HAP-1 (cell line): ENCODE measurements around the gene OR1L8.
"Not testable (repeated sequence)": the region's sequence is repeated elsewhere in the genome, so short reads cannot be mapped to it uniquely, and the experiment has no call there.

Source experiments
- DNase-seq, 2 experiments: peaks; one replicate each; pipeline ENCODE4 v3.0.0-alpha.2; 2016 to 2020; ENCODE audit warnings: low spot score in 2 of 2
- H3K27me3 ChIP-seq: fragments of 250-450 bp; sonication (Bioruptor Pico); 2 replicates; pipeline ENCODE4 v1.5.1; 2020; ENCODE audit warnings: low read depth, mild to moderate bottlenecking, moderate library complexity
- H3K36me3 ChIP-seq: fragments of 250-450 bp; sonication (Bioruptor Pico); replicated peaks from 2 replicates; pipeline ENCODE4 v1.5.1; 2020; ENCODE audit warnings: mild to moderate bottlenecking
- H3K4me1 ChIP-seq: fragments of 250-450 bp; sonication (Bioruptor Pico); 2 replicates; pipeline ENCODE4 v1.5.1; 2020; ENCODE audit warnings: mild to moderate bottlenecking
- H3K4me3 ChIP-seq: fragments of 250-450 bp; sonication (Bioruptor Pico); 2 replicates; pipeline ENCODE4 v1.5.1; 2020; ENCODE audit warnings: mild to moderate bottlenecking, moderate library complexity
- H3K9me3 ChIP-seq: fragments of 250-450 bp; sonication (Bioruptor Pico); 2 replicates; pipeline ENCODE4 v1.5.1; 2020; ENCODE audit warnings: mild to moderate bottlenecking, moderate library complexity
- in situ Hi-C: fragments of 300-500 bp; cut with MboI; formaldehyde crosslinking; loops from 3 replicates; pipeline ENCODE4 v1.14.3; 2020; ENCODE audit warnings: low sequenced_read_pairs, inconsistent platforms, mixed read lengths

OR1L8 gene, protein sequence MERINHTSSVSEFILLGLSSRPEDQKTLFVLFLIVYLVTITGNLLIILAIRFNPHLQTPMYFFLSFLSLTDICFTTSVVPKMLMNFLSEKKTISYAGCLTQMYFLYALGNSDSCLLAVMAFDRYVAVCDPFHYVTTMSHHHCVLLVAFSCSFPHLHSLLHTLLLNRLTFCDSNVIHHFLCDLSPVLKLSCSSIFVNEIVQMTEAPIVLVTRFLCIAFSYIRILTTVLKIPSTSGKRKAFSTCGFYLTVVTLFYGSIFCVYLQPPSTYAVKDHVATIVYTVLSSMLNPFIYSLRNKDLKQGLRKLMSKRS

GRCh38 chr9:122583284-122583683 is at the start of gene OR1L8:
Gene OR1L8 (minus strand): TSS chr9:122583384. CDS start chr9:122568477, 14,907 bp downstream.
- H3K9me3 ChIP-seq, DNase-seq, H3K4me1 ChIP-seq, H3K27me3 ChIP-seq, H3K4me3 ChIP-seq, in situ Hi-C loops, H3K36me3 ChIP-seq: not testable (repeated sequence)

- in situ Hi-C loops, result no loop called here
- H3K9me3 ChIP-seq, result no peaks in the 10 kb centered on the region
- no peaks in the 10 kb centered on the region for H3K4me1 ChIP-seq
- H3K4me3 ChIP-seq, result no peak overlapping the region
- H3K36me3 ChIP-seq, result no peaks in the 10 kb centered on the region
- no peak for DNase-seq
- no peaks in the 10 kb centered on the region; the same call in 1 of the 2 replicates for H3K27me3 ChIP-seq
These were observed 36.8 kb upstream of the OR1L8 start for GRCh38 chr9:122619996-122620395.

- no peak within 1 kb of the TSS for H3K4me3 ChIP-seq
- no peak for DNase-seq
These were observed 31.2 kb upstream of the OR1L8 start, which contains the start of gene OR1Q1 for GRCh38 chr9:122614362-122614761. Gene OR1Q1 (plus strand): TSS chr9:122614738. CDS start chr9:122614738, 0 bp downstream.

DNA sequence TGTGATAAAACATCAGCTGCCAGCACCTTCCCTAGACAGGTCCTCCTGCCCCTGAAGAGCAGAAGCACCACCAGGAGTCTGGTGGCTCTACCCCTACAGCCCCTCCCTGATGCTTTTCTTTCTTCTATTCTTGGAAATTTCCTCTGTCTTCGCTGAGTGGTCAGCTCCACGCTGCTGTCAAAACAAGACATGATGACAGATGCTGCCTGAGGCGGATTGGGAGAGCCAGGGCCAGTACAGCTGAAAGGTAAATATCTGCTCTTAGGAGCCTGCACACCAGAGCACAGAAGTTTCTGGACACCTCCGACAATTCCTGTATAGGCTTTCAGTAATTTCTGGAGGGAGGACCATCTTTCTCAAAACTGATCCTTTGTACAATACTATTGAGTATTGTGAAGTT is 26.6 kb upstream of the OR1L8 start:
- H3K36me3 ChIP-seq, result no peaks in the 10 kb centered on the region
- no peaks in the 10 kb centered on the region; the same call in none of the 2 replicates for H3K27me3 ChIP-seq
- H3K4me1 ChIP-seq, result no peaks in the 10 kb centered on the region
- H3K9me3 ChIP-seq, result no peaks in the 10 kb centered on the region
- DNase-seq, result no peak
- in situ Hi-C loops, result no loop called here
- H3K4me3 ChIP-seq, result no peak overlapping the region

More at GRCh38 chr9:122614362-122614761, 31.2 kb upstream of the OR1L8 start, which contains the start of gene OR1Q1:
- H3K27me3 ChIP-seq, result no peaks in the 10 kb centered on the region; the same call in 1 of the 2 replicates
- no peaks in the 10 kb centered on the region for H3K9me3 ChIP-seq
- in situ Hi-C loops, result no loop called here
- no peaks in the 10 kb centered on the region for H3K36me3 ChIP-seq
- H3K4me1 ChIP-seq, result no peaks in the 10 kb centered on the region

DNA sequence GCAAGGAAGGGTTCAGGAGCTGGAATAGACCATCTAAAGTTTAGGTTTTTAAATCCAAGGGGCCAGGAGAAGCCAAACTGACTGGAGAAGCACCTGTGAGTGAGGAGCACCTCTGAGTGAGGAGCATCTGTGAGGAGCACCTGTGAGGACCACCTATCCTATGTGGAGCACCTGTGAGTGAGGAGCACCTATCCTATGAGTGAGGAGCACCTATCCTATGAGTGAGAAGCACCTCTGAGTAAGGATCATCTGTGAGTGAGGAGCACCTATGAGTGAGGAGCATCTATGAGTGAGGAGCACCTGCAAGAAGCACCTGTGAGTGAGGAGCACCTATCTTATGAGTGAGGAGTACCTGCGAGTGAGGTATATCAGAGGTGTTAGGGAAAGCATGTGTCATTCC is 23.4 kb upstream of the OR1L8 start:
- DNase-seq, result no peak
- in situ Hi-C loops, result no loop called here
- Histone ChIP-seq H3K36me3 (no peaks in the 10 kb centered on the region), H3K9me3 (no peaks in the 10 kb centered on the region), H3K4me1 (no peaks in the 10 kb centered on the region), H3K4me3 (no peak overlapping the region), H3K27me3 (no peaks in the 10 kb centered on the region; the same call in none of the 2 replicates)

- in situ Hi-C loops, result no loop called here
- H3K36me3 ChIP-seq, result no peaks in the 10 kb centered on the region
- DNase-seq, result no peak
- H3K4me1 ChIP-seq, result no peaks in the 10 kb centered on the region
- H3K27me3 ChIP-seq, result no peaks in the 10 kb centered on the region; the same call in 1 of the 2 replicates
- no peak overlapping the region for H3K4me3 ChIP-seq
- H3K9me3 ChIP-seq, result no peaks in the 10 kb centered on the region
These were observed 22.5 kb upstream of the OR1L8 start for GRCh38 chr9:122605691-122606090.

GRCh38 chr9:122580360-122580759 is 2.8 kb downstream of the OR1L8 start:
- in situ Hi-C loops, result no loop called here
- H3K36me3 ChIP-seq, result no peaks in the 10 kb centered on the region

GRCh38 chr9:122579874-122580273 is 3.3 kb downstream of the OR1L8 start:
- H3K9me3 ChIP-seq, result no peaks in the 10 kb centered on the region
- no peak overlapping the region for H3K4me3 ChIP-seq
- H3K27me3 ChIP-seq, result no peaks in the 10 kb centered on the region
- no peaks in the 10 kb centered on the region for H3K36me3 ChIP-seq
- DNase-seq, result no peak
- no peaks in the 10 kb centered on the region for H3K4me1 ChIP-seq
- in situ Hi-C loops, result no loop called here

More at GRCh38 chr9:122580360-122580759, 2.8 kb downstream of the OR1L8 start:
- no peaks in the 10 kb centered on the region for H3K9me3 ChIP-seq
- H3K27me3 ChIP-seq, result no peaks in the 10 kb centered on the region
- DNase-seq, result no peak
- H3K4me1 ChIP-seq, result no peaks in the 10 kb centered on the region
- H3K4me3 ChIP-seq, result no peak overlapping the region

- no peaks in the 10 kb centered on the region for H3K27me3 ChIP-seq
- no peaks in the 10 kb centered on the region for H3K9me3 ChIP-seq
- no peak for DNase-seq
- H3K36me3 ChIP-seq, result no peaks in the 10 kb centered on the region
- no peaks in the 10 kb centered on the region for H3K4me1 ChIP-seq
- in situ Hi-C loops, result no loop called here
- H3K4me3 ChIP-seq, result no peak overlapping the region
These were observed 10.7 kb downstream of the OR1L8 start for GRCh38 chr9:122572456-122572855.

DNA sequence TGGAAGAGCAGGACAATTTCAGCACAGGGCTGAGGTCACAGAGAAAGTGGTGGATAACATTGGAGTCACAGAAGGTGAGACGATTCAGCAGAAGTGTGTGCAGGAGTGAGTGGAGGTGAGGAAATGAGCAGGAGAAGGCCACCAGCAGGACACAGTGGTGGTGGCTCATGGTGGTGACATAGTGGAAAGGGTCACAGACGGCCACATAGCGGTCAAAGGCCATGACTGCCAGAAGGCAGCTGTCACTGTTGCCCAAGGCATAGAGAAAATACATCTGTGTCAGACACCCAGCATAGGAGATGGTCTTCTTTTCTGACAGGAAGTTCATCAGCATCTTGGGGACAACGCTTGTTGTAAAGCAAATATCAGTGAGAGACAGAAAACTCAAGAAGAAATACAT is 15.3 kb downstream of the OR1L8 start:
- in situ Hi-C loops, result no loop called here
- no peaks in the 10 kb centered on the region for H3K36me3 ChIP-seq
- DNase-seq, result no peak
- no peaks in the 10 kb centered on the region for H3K4me1 ChIP-seq
- H3K4me3 ChIP-seq, result no peak overlapping the region
- H3K27me3 ChIP-seq, result 0 out of 2 replicates have a peak, but pooled peaks cover 3% of the 10 kb centered on the region
- H3K9me3 ChIP-seq, result no peaks in the 10 kb centered on the region

- in situ Hi-C loops, result no loop called here
- Histone ChIP-seq H3K4me3 (no peak overlapping the region), H3K27me3 (0 out of 2 replicates have a peak, but pooled peaks cover 3% of the 10 kb centered on the region), H3K4me1 (no peaks in the 10 kb centered on the region), H3K9me3 (no peaks in the 10 kb centered on the region), H3K36me3 (no peaks in the 10 kb centered on the region)
- DNase-seq, result no peak
These were observed 20.9 kb downstream of the OR1L8 start for GRCh38 chr9:122562134-122562760.

DNA sequence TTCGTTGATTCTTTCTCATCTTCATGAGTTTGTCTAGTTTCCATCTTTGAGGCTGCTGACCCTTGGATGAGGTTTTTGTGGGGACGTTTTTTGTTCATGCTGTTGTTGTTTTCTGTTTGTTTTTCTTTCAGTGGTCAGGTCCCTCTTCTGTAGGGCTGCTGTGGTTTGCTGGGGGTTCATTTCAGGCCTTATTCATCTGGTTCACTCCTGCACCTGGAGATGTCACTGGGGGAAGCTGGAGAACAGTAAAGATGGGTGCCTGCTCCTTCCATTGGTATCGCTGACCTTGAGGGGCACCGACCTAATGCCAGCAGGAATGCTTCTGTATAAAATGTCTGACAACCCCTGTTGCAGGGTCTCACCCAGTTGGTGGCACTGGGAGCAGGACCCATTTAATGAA is 21.7 kb downstream of the OR1L8 start:
- Histone ChIP-seq H3K27me3 (0 out of 2 replicates have a peak, but pooled peaks cover 3% of the 10 kb centered on the region), H3K9me3 (no peaks in the 10 kb centered on the region), H3K36me3 (no peaks in the 10 kb centered on the region), H3K4me1 (no peaks in the 10 kb centered on the region), H3K4me3 (no peak overlapping the region)
- in situ Hi-C loops, result no loop called here
- no peak for DNase-seq

DNA sequence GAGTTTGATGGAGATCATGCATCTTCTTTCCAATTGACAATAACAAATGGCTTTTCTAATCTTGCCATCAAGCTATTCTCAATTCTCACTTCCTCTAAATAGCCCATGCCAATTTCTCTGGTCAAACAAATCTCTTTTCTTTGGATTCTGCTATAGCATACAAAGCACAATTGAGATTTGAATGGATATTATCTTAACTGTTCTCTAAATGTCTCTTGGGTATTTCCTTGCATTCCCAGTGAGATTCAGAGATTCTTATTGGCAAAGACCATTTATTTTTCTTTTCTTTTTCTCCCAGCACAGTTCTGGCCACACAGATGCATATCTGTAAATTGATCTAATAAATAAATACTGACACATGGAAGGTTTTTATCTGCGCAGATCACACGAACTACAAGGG is 30.4 kb downstream of the OR1L8 start, which contains the start of gene OR1N2:
OR1N2 (plus strand) TSS at position 301 of the 400 bp plus-strand sequence. CDS start 100 bp downstream, outside the sequence.
- H3K27me3 ChIP-seq, result peaks cover 4% of the 10 kb centered on the region
- in situ Hi-C loops, result no loop called here

DNA sequence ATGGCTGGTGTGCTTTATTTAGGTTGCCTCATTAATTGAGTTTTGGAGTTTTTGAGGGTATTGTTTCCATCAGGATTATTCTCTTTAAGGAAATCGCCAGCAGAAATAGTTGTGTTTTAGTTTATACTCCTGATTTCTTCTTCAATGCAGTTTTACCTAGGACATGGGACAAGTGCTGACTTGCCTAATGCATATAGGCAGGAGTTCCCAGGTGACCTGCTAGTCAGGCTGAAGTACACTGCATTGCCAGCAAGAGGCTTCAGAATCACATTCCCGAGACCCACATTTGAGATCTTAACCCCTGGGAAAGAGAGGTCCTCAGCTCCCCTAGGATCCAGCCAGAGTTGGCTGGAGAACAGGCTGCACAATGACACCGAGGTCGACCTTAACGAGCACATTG is 31.8 kb downstream of the OR1L8 start:
- in situ Hi-C loops, result no loop called here
- H3K9me3 ChIP-seq, result no peaks in the 10 kb centered on the region

More for the DNA sequence above, 30.4 kb downstream of the OR1L8 start, which contains the start of gene OR1N2:
- Histone ChIP-seq H3K36me3 (no peaks in the 10 kb centered on the region), H3K9me3 (no peaks in the 10 kb centered on the region), H3K4me1 (no peaks in the 10 kb centered on the region), H3K4me3 (no peak within 1 kb of the TSS)
- no peak for DNase-seq

More for the DNA sequence above, 31.8 kb downstream of the OR1L8 start:
- no peak for DNase-seq
- Histone ChIP-seq H3K27me3 (peaks cover 4% of the 10 kb centered on the region), H3K36me3 (no peaks in the 10 kb centered on the region), H3K4me1 (no peaks in the 10 kb centered on the region), H3K4me3 (no peak overlapping the region)
